GM11168 (cell line): ENCODE data around the gene MRAS.

ENCODE experiments used
- in situ Hi-C: fragments of 300-500 bp; cut with MboI; formaldehyde crosslinking; loops from one replicate; pipeline ENCODE4 v1.12.0; 2022; ENCODE audit warnings: low sequenced_read_pairs; ENCODE audit not compliant: unreplicated experiment

MRAS gene

DNA sequence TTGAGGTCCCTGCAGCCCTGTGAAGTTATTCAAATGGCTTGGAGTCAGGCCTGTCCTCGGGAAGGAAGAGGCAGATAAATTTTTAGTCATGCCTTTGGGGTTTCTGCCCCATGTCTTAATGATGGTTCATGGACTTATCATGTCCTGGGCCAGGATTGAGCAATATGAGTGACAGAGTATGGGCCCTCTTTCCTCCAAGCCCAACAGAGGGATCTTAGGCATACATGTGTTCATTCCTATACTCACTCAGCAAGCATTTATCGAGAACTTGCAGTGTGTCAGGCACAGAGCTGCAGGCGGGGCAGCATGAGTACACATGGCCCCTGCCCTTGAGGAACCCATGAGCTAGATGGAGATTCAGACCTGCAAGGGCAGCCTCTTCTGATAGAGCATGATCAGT is 92.2 kb downstream of the MRAS start:
- in situ Hi-C loops, result no loop called here

- in situ Hi-C loops, result no loop called here
Observed at GRCh38 chr3:138441256-138441655, 92.9 kb downstream of the MRAS start.

DNA sequence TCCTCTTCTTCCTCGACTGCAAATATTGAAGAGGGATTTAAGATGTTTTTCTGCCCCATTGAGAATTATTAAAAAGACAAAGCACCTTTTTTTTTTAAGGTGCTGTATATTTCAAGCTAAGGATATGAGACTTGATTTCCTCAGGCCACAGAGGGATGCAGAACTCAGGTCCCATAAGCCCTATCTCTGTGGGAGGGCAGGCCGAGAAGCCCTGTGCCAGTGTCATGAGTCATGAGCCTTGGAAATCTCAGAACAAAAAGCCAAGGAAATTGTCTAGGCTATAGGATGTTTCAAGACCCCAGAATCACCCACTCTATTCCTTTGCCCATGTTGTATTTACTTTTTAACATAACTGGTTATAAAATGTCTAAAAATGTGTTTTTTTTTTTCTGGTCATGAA is 93.4 kb downstream of the MRAS start:
- in situ Hi-C loops, result no loop called here

DNA sequence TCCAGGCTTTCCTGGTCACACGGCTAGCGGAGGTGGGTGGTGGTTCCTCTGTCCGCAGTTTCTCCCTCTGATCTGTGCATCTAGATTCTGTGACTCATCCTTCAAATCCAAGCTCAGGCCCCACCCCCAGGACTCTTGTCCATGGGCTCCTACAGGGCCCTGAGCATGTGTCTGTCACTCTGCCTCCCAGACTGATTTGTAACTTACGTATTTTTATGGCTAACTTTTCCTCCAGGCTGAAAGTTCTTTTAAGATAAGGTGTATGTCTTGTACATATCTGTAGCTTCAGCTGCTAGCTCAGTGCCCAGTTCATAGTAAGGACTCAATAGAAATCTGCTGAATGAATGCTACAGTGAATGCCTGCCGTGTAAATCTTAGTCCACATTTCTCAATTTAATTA is 94.1 kb downstream of the MRAS start:
- in situ Hi-C loops, result no loop called here

- in situ Hi-C loops, result no loop called here
Observed at GRCh38 chr3:138443091-138443490, 94.7 kb downstream of the MRAS start.

- in situ Hi-C loops, result no loop called here
Observed at GRCh38 chr3:138443521-138444503, 95.4 kb downstream of the MRAS start.

DNA sequence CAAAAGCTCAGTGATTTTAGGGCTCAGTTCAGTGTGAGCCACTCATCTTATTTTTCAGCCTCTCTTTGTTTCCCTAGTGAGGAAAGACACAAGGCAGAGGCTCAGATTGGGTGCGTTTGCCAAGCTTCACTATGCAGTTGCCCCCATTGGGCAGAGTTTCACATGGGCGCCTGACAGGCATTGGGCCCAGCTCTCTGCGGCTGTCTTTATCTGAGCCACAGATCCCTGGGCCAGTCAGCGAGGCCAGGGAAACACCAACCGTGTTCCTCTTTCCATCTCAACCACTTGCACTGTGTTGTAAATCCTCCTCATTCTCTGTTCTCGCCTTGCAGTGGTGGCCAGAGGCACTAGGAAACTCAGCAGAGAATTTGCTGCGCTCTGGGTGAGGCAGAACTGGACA is 96.9 kb downstream of the MRAS start:
- in situ Hi-C loops, result no loop called here

GRCh38 chr3:138445654-138446053 is 97.3 kb downstream of the MRAS start:
- in situ Hi-C loops, result no loop called here

GRCh38 chr3:138448631-138449030 is 100.3 kb downstream of the MRAS start:
- in situ Hi-C loops, result no loop called here

- in situ Hi-C loops, result no loop called here
Observed at GRCh38 chr3:138449490-138449889, 101.1 kb downstream of the MRAS start.

GRCh38 chr3:138450181-138450580 is 101.8 kb downstream of the MRAS start:
- in situ Hi-C loops, result loop anchor here (25.0 kb wide), 1 partner anchor 462 kb away; no protein-coding TSS in a partner anchor

- in situ Hi-C loops, result loop anchor here (25.0 kb wide), 1 partner anchor 461 kb away; no protein-coding TSS in a partner anchor
Observed at GRCh38 chr3:138450704-138451424, 102.5 kb downstream of the MRAS start.

GRCh38 chr3:138451595-138452162 is 103.3 kb downstream of the MRAS start:
- in situ Hi-C loops, result loop anchor here (25.0 kb wide), 1 partner anchor 461 kb away; no protein-coding TSS in a partner anchor

GRCh38 chr3:138452436-138452835 is 104.1 kb downstream of the MRAS start:
- in situ Hi-C loops, result loop anchor here (25.0 kb wide), 1 partner anchor 460 kb away; no protein-coding TSS in a partner anchor

- in situ Hi-C loops, result loop anchor here (25.0 kb wide), 1 partner anchor 458 kb away; no protein-coding TSS in a partner anchor
Observed at GRCh38 chr3:138453940-138454339, 105.6 kb downstream of the MRAS start.
